ENCODE results near the gene ASPG.

Gene ASPG

DNA sequence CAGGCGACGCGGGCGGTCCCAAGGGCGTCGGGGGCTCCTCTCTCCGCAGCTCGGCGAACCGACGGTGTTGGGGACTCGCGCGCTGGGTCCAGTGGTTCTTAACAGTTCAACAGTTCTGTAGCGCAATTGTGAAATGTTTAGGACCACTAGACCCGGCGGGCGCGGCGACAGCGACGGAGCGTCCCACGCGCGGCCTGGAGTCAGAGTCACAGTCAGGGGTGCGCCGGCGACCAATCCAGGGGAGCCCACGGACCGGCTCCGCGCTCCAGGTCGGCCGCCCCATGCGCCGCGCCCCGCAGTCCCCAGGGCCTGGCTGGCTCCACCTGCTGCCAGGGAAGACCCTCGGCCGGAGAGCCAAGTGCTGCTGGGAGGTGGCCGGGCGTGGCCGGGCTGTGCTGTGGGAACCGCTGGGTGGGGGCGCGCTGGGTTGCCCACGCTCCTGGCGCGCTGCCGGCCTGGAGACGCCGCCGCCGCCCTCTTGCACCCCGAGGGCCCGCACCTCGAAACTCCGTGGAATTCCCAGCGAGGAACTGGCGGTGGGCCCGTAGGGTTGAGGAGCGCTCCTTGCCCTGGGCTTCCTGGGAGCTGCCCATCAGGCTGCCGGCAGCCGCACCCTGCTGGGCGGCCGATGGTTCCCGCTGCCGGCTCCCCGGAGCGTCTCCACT is 32.0 kb downstream of the ASPG start:
- Histone ChIP-seq H3K27ac (no peak overlapping the region), H3K27me3 (peaks cover 54 to 68% (median 58%) of the 10 kb centered on the region in 11 experiments), H3K4me2 (peak overlapping the region; percentile 94 to 98 (median 97)), H3K4me1 (peaks cover 9 to 38% (median 30%) of the 10 kb centered on the region in 10 experiments; a peak in 19 of 20 replicates), H4K20me1 (peaks cover 0 to 62% (median 7%) of the 10 kb centered on the region in 11 experiments; a peak in 10 of 22 replicates), H3K9me3 (replicated peaks in 1 of 11) (peaks cover 0 to 6% (median 0%) of the 10 kb centered on the region in 11 experiments; a peak in 1 of 22 replicates), H3K4me3 (peak overlapping the region; percentile 55 to 73 (median 63); a peak in 19 of 20 replicates), H3K9ac (peak overlapping the region in 2 of 11 experiments; percentile 61 to 76; a peak in 3 of 22 replicates), H3K36me3 (no peaks in the 10 kb centered on the region)
- TF ChIP-seq Cebpa-rat (IDR thresholded peaks at IDR 0.05) = no peak

- Histone ChIP-seq H3K9me3 (replicated peaks in 1 of 11) (peaks cover 6 to 13% (median 7%) of the 10 kb centered on the region in 11 experiments; a peak in 20 of 22 replicates), H4K20me1 (peaks cover 0 to 62% (median 7%) of the 10 kb centered on the region in 11 experiments; a peak in 10 of 22 replicates), H3K27me3 (peaks cover 54 to 68% (median 58%) of the 10 kb centered on the region in 11 experiments), H3K9ac (no peak overlapping the region), H3K27ac (no peak overlapping the region), H3K4me3 (no peak overlapping the region), H3K36me3 (no peaks in the 10 kb centered on the region), H3K4me2 (peak overlapping the region in 7 of 11 experiments; percentile 48 to 72 (median 60); a peak in 11 of 22 replicates), H3K4me1 (peaks cover 9 to 38% (median 30%) of the 10 kb centered on the region in 10 experiments; a peak in 19 of 20 replicates)
- no peak for TF ChIP-seq Cebpa-rat (IDR thresholded peaks at IDR 0.05)
Observed at GRCh38 chr14:104118006-104118844, 32.7 kb downstream of the ASPG start.

DNA sequence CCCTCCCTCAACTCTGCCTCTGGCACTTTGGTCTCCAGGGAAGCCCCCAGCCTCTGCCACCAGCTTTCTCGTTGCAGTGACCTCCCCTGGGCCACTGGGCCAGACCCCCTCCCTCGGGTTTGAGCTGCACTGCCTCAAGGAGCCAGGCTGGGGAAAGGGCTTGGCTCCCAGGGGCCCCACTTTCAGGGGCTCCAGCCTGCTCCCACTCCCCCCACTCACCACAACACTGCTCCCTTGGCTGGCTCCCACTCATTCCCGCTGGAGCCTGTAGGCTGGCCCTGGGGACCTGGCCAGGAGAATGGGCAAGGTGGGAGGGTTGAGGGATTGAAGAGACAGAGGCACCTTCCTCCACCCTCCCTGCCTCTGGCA is 33.6 kb downstream of the ASPG start:
- Histone ChIP-seq H3K36me3 (no peaks in the 10 kb centered on the region), H4K20me1 (peaks cover 0 to 58% (median 7%) of the 10 kb centered on the region in 11 experiments; a peak in 10 of 22 replicates), H3K4me3 (no peak overlapping the region), H3K27ac (no peak overlapping the region), H3K4me2 (peak overlapping the region in 9 of 11 experiments; percentile 37 to 72 (median 57); a peak in 18 of 22 replicates), H3K4me1 (peaks cover 9 to 38% (median 30%) of the 10 kb centered on the region in 10 experiments; a peak in 19 of 20 replicates), H3K27me3 (peaks cover 53 to 60% (median 54%) of the 10 kb centered on the region in 11 experiments), H3K9me3 (replicated peaks in 1 of 11) (peaks cover 13 to 21% (median 15%) of the 10 kb centered on the region in 11 experiments), H3K9ac (no peak overlapping the region)
- TF ChIP-seq Cebpa-rat (IDR thresholded peaks at IDR 0.05) = no peak

DNA sequence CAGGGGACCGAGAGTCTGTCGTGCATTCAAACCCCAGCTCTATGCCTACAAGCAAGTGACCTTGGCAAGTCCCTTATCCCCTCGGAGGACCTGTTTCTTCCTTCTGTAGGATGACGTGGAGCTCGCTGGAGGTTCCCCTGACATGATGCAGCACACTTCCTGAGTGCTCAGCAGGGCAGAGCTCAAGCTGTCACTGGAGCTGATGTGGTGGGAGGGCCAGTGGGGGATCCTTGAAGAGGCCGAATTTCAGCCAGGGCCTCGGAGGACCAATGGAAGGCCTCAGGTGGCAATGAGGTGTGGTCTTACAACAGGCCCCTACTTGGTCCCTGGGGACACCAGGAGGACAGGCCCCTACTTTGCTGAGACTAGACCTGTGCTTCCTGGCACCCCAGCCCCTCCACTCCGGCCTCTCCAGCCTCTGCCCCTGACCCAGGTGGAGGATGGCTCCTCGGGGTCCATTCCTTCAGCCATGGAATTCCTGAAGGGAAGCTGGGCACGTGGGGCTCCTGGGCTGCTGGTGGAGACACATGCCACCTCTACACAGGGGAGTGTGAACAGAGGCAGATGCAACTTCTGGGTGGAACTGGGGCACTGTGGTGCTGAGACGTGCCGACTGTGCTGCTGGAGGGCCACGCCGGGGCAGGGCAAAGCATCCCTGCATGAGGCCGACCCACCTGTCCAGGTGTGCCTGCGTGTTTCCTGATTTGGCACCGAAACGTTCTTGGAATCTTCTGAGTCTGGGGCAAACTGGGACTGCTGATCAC is 34.2 kb downstream of the ASPG start:
- TF ChIP-seq Cebpa-rat (IDR thresholded peaks at IDR 0.05) = no peak
- no peaks in the 10 kb centered on the region for H3K36me3 ChIP-seq

DNA sequence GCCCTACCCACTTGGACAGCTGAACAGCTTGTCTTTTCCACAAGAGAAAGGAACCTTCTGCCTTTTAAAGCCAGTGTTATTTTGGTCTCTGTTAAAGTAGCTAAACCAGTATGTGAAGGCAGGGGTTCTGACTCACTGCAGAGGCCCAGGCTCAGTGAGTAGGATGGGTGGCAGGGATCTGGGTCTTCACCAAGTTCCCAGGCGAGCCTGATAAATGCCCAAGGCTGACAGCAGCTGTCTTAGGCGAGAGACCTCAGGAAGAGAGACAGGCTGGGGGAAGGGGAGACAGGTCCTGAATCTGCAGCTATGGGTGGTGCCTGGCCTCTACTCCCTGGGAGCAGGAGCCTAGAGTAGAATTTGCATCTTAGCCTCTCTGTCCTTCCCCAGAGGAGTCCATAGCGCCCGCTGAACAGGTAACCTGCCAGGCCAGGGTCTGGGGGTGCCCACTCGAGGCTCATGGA is 34.8 kb downstream of the ASPG start:
- Histone ChIP-seq H3K36me3 (no peaks in the 10 kb centered on the region), H3K27me3 (peaks cover 41 to 48% (median 42%) of the 10 kb centered on the region in 11 experiments), H4K20me1 (peaks cover 0 to 46% (median 7%) of the 10 kb centered on the region in 11 experiments; a peak in 9 of 22 replicates), H3K4me1 (peaks cover 9 to 38% (median 30%) of the 10 kb centered on the region in 10 experiments; a peak in 19 of 20 replicates), H3K4me3 (no peak overlapping the region), H3K9me3 (replicated peaks in 1 of 11) (peaks cover 24 to 34% (median 27%) of the 10 kb centered on the region in 11 experiments), H3K9ac (no peak overlapping the region), H3K27ac (no peak overlapping the region), H3K4me2 (peak overlapping the region in 1 of 11 experiments; percentile 72; a peak in 1 of 22 replicates)
- TF ChIP-seq Cebpa-rat (IDR thresholded peaks at IDR 0.05) = no peak

More for the DNA sequence above, 34.2 kb downstream of the ASPG start:
- Histone ChIP-seq H3K9ac (no peak overlapping the region), H3K4me2 (peak overlapping the region in 10 of 11 experiments; percentile 6 to 72 (median 56); a peak in 18 of 22 replicates), H4K20me1 (peaks cover 0 to 52% (median 7%) of the 10 kb centered on the region in 11 experiments; a peak in 10 of 22 replicates), H3K9me3 (replicated peaks in 1 of 11) (peaks cover 18 to 27% (median 20%) of the 10 kb centered on the region in 11 experiments), H3K27ac (no peak overlapping the region), H3K27me3 (peaks cover 47 to 55% (median 48%) of the 10 kb centered on the region in 11 experiments), H3K4me3 (no peak overlapping the region), H3K4me1 (peaks cover 9 to 38% (median 30%) of the 10 kb centered on the region in 10 experiments; a peak in 19 of 20 replicates)

DNA sequence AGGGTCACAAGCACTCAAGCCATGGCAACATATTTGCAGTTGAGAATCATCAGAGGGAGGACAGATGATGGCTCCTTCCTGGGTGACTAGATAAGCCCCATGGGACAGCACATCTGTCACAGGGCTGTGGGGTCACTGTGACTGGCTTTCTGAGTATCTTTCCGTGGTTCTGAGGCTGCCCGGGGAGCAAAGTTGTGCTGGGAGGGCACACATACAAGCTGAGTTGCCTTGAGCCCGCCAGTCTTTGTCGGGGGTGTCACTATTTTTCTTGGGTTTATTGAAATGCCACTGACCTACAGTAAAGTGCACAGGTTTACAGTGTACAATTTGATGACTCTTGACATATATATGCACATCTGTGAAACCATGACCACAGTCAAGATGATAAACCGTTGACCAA is 35.6 kb downstream of the ASPG start:
- Histone ChIP-seq H3K27me3 (peaks cover 32 to 40% (median 33%) of the 10 kb centered on the region in 11 experiments), H3K36me3 (no peaks in the 10 kb centered on the region), H3K27ac (no peak overlapping the region), H4K20me1 (peaks cover 0 to 40% (median 6%) of the 10 kb centered on the region in 11 experiments; a peak in 9 of 22 replicates), H3K4me1 (peaks cover 9 to 37% (median 28%) of the 10 kb centered on the region in 10 experiments; a peak in 19 of 20 replicates), H3K9ac (no peak overlapping the region), H3K4me3 (no peak overlapping the region), H3K9me3 (replicated peaks in 1 of 11) (peaks cover 29 to 39% (median 35%) of the 10 kb centered on the region in 11 experiments), H3K4me2 (peak overlapping the region in 1 of 11 experiments; percentile 15; a peak in 2 of 22 replicates)
- TF ChIP-seq Cebpa-rat (IDR thresholded peaks at IDR 0.05) = no peak

- H3K27me3 ChIP-seq = peaks cover 5 to 13% (median 6%) of the 10 kb centered on the region in 11 experiments
- H3K4me1 ChIP-seq = peaks cover 0 to 17% (median 10%) of the 10 kb centered on the region in 10 experiments; a peak in 17 of 20 replicates
- H4K20me1 ChIP-seq = peaks cover 0 to 12% (median 0%) of the 10 kb centered on the region in 11 experiments; a peak in 3 of 22 replicates
- H3K27ac ChIP-seq = no peak overlapping the region
- H3K36me3 ChIP-seq = no peaks in the 10 kb centered on the region
- TF ChIP-seq Cebpa-rat (IDR thresholded peaks at IDR 0.05) = no peak
- peaks cover 52 to 61% (median 59%) of the 10 kb centered on the region in 11 experiments for H3K9me3 ChIP-seq (replicated peaks in 1 of 11)
- no peak overlapping the region for H3K4me2 ChIP-seq
- no peak overlapping the region for H3K9ac ChIP-seq
- no peak overlapping the region for H3K4me3 ChIP-seq
Observed at GRCh38 chr14:104123879-104124278, 38.4 kb downstream of the ASPG start.

DNA sequence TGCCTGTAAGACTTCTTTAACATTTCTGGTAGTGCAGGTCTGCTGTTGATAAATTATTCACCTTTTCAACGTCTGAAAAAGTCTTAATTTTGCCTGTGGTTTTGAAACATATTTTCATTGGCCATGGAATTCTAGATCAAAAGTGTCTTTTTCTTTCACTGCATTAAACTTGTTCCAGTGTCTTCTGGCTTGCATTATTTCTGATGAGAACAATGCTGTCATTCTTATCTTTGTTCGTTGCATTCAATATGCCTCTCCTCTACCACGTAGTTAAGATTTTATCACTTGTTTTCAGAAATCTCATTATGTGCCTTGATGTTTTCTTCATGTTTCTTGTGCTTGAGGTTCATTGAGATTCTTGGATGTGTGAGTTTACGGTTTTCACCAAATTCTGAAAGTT is 39.5 kb downstream of the ASPG start:
- Histone ChIP-seq H3K4me3 (no peak overlapping the region), H3K9me3 (replicated peaks in 1 of 11) (peaks cover 61 to 71% (median 69%) of the 10 kb centered on the region in 11 experiments), H3K36me3 (no peaks in the 10 kb centered on the region), H4K20me1 (peaks cover 0 to 6% (median 0%) of the 10 kb centered on the region in 11 experiments; a peak in 1 of 22 replicates), H3K4me1 (peaks cover 0 to 6% (median 0%) of the 10 kb centered on the region in 10 experiments; a peak in 4 of 20 replicates), H3K27ac (no peak overlapping the region), H3K4me2 (no peak overlapping the region), H3K27me3 (peaks cover 0 to 1% (median 0%) of the 10 kb centered on the region in 11 experiments; a peak in 1 of 22 replicates), H3K9ac (no peak overlapping the region)
- no peak for TF ChIP-seq Cebpa-rat (IDR thresholded peaks at IDR 0.05)

Measured in BLaER1 treated with 17β-estradiol and CSF1 and Interleukin-3, amounts not matched to agents 10 nM and 100 nM (cell line).